A549 treated with GW870086 at 1 μM for 4 hours (cell line): ENCODE results near the gene CYP21A2. TPM values are rescaled to one million over a fixed set of nuclear protein-coding genes. Genes with fewer than 3 reads are reported as not detected.

Experiments
- total RNA-seq: library from RNA; stranded (reverse); fragments of 200-300 nt; extraction: Qiagen RNA extraction; gene quantifications from 5 replicates; pipeline ENCODE4 v1.2.3, GENCODE V29; 2022; ENCODE audit warnings: low read depth

Gene CYP21A2
- total RNA-seq = 0.08 TPM in 1 of 5 replicates, not detected in the others

DNA sequence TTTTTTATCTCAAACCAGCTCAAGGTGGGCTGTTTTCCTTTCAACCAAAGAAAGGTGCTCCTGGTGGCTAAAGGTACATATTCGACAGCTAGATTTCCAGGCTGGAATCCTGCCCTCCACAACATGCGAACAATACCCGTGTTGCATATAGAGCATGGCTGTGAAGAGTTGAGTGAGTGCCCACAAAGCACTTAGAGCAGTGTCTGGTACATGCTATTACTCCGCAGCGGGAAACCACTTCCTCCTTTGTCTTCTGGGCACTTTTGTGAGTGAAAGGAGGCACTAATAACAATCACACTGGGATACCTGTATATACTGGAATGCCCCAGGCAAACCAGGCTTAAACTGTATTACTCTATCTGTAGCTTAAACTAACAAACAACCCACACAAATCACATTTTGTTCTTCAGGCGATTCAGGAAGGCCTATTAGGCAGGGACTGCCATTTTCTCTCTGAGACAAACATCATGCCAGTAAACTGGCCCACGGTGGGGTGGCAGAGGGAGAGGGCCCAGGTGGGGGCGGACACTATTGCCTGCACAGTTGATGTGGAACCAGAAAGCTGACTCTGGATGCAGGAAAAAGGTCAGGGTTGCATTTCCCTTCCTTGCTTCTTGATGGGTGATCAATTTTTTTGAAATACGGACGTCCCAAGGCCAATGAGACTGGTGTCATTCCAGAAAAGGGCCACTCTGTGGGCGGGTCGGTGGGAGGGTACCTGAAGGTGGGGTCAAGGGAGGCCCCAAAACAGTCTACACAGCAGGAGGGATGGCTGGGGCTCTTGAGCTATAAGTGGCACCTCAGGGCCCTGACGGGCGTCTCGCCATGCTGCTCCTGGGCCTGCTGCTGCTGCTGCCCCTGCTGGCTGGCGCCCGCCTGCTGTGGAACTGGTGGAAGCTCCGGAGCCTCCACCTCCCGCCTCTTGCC is at the start of gene CYP21A2:
Gene CYP21A2 (plus strand): TSS at position 818 of the 927 bp plus-strand sequence. CDS start 8 bp downstream, at position 826.

DNA sequence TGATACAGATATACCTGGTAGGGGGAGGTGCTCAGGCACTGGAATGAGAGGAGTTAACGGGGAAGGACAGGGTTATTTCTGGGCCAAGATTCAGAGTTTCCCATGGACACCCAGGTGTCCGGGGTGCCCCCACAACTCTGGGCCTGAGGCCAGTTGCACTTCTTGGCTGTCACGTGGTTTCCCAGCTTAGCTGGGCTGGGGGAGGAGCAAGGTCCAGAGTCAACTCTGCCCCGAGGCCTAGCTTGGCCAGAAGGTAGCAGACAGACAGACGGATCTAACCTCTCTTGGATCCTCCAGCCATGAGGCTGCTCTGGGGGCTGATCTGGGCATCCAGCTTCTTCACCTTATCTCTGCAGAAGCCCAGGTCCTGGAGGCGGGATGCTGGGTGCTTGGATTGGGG is 23.7 kb upstream of the CYP21A2 start, which contains the start of gene C4B:
Gene C4B (plus strand): TSS at position 249 of the 400 bp plus-strand sequence. CDS start 51 bp downstream, at position 300.

Other genes starting within 250 kb of the CYP21A2 start
- 47.4 to 59.1 TPM (median 53.3 TPM) in 5 replicates for gene VARS1, start 242.7 kb upstream of the CYP21A2 start, total RNA-seq
- gene LSM2, start 231.4 kb upstream of the CYP21A2 start, total RNA-seq = 52.2 to 66.7 TPM (median 61.9 TPM) in 5 replicates
- 0.82 to 1.5 TPM (median 1.3 TPM) in 5 replicates for gene HSPA1L, start 223.1 kb upstream of the CYP21A2 start, total RNA-seq
- gene HSPA1A, start 222.9 kb upstream of the CYP21A2 start, total RNA-seq = 148 to 264 TPM (median 205 TPM) in 5 replicates
- gene HSPA1B, start 210.7 kb upstream of the CYP21A2 start, total RNA-seq = 116 to 191 TPM (median 162 TPM) in 5 replicates
- 24.9 to 34.9 TPM (median 25.5 TPM) in 5 replicates for gene NEU1, start 175.6 kb upstream of the CYP21A2 start, total RNA-seq
- gene SLC44A4, start 159.4 kb upstream of the CYP21A2 start, total RNA-seq = 0.05 to 0.21 TPM in 2 of 5 replicates, not detected in the others
- gene EHMT2, start 140.7 kb upstream of the CYP21A2 start, total RNA-seq = 23.1 to 27.6 TPM (median 27.1 TPM) in 5 replicates
- gene ZBTB12, start 136.3 kb upstream of the CYP21A2 start, total RNA-seq = 3.1 to 4.0 TPM (median 3.5 TPM) in 5 replicates
- gene C2, start 110.7 kb upstream of the CYP21A2 start, total RNA-seq = 0.07 to 0.43 TPM (median 0.23 TPM) in 5 replicates
- 1.6 to 3.3 TPM (median 2.4 TPM) in 5 replicates for gene CFB, start 92.3 kb upstream of the CYP21A2 start, total RNA-seq
- gene NELFE, start 79.4 kb upstream of the CYP21A2 start, total RNA-seq = 73.9 to 80.8 TPM (median 79.3 TPM) in 5 replicates
- 16.7 to 25.7 TPM (median 25.0 TPM) in 5 replicates for gene SKIC2, start 79.2 kb upstream of the CYP21A2 start, total RNA-seq
- gene DXO, start 66.3 kb upstream of the CYP21A2 start, total RNA-seq = 10.4 to 12.0 TPM (median 11.0 TPM) in 5 replicates
- 0.87 to 1.7 TPM (median 0.93 TPM) in 5 replicates for gene C4A, start 56.4 kb upstream of the CYP21A2 start, total RNA-seq
- gene C4B, start 23.6 kb upstream of the CYP21A2 start, total RNA-seq = 0.53 to 1.4 TPM (median 1.1 TPM) in 5 replicates
- 0.42 to 1.3 TPM (median 0.65 TPM) in 5 replicates for gene TNXB, start 70.9 kb downstream of the CYP21A2 start, total RNA-seq
- gene ATF6B, start 89.8 kb downstream of the CYP21A2 start, total RNA-seq = 25.5 to 33.4 TPM (median 33.2 TPM) in 5 replicates
- 6.4 to 7.8 TPM (median 7.4 TPM) in 5 replicates for gene FKBPL, start 91.9 kb downstream of the CYP21A2 start, total RNA-seq
- 0.41 to 0.74 TPM (median 0.62 TPM) in 5 replicates for gene PRRT1, start 113.5 kb downstream of the CYP21A2 start, total RNA-seq
- gene PPT2, start 115.7 kb downstream of the CYP21A2 start, total RNA-seq = 7.8 to 10.0 TPM (median 9.0 TPM) in 5 replicates
- 0.94 to 1.8 TPM (median 1.5 TPM) in 5 replicates for gene EGFL8, start 126.2 kb downstream of the CYP21A2 start, total RNA-seq
- gene AGPAT1, start 137.7 kb downstream of the CYP21A2 start, total RNA-seq = 29.2 to 39.1 TPM (median 37.9 TPM) in 5 replicates
- 32.6 to 46.6 TPM (median 46.1 TPM) in 5 replicates for gene RNF5, start 140.0 kb downstream of the CYP21A2 start, total RNA-seq
- gene AGER, start 145.8 kb downstream of the CYP21A2 start, total RNA-seq = 1.3 to 2.3 TPM (median 2.0 TPM) in 5 replicates
- gene PBX2, start 151.8 kb downstream of the CYP21A2 start, total RNA-seq = 10.9 to 18.1 TPM (median 17.2 TPM) in 5 replicates
- 0.22 to 0.49 TPM (median 0.43 TPM) in 5 replicates for gene GPSM3, start 154.2 kb downstream of the CYP21A2 start, total RNA-seq
- 0.38 to 0.79 TPM (median 0.71 TPM) in 5 replicates for gene NOTCH4, start 185.7 kb downstream of the CYP21A2 start, total RNA-seq